Left lung (tissue), 10 donors: ENCODE data around the gene SIGLEC6. TPM values are rescaled to one million over a fixed set of nuclear protein-coding genes. Genes with fewer than 3 reads are reported as not detected.

ENCODE experiments used
- ATAC-seq: fragments of 200-7000 bp; cut with Tn5 transposase; one replicate; pipeline ENCODE4 v1.9.1; 2020; ENCODE audit warnings: moderate library complexity
- DNase-seq, 4 donors: peaks; one replicate each; pipeline ENCODE4 v3.0.0-alpha.2; 2013 to 2020
- H3K27ac ChIP-seq, 2 donors: fragments of 200-600 bp; sonication (generic) in 1 of 2; one replicate each; pipeline versions ENCODE4 v1.5.0 to v1.8.0; 2020 to 2021
- H3K27me3 ChIP-seq, 2 donors: fragments of 200-600 bp; sonication (generic) in 1 of 2; one replicate each; pipeline versions ENCODE4 v1.5.0 to v1.8.0; 2020 to 2021
- H3K36me3 ChIP-seq, 2 donors: fragments of 200-600 bp; sonication (generic) in 1 of 2; one replicate each; pipeline versions ENCODE4 v1.5.0 to v1.8.0; 2020 to 2021
- H3K4me1 ChIP-seq, 2 donors: fragments of 200-600 bp; one replicate each; pipeline ENCODE4 v1.8.0; 2021
- H3K4me3 ChIP-seq, 2 donors: fragments of 200-600 bp; sonication (generic) in 1 of 2; one replicate each; pipeline versions ENCODE4 v1.5.0 to v1.8.0; 2020 to 2021; ENCODE audit warnings: mild to moderate bottlenecking in 1 of 2
- H3K9me3 ChIP-seq, 2 donors: fragments of 200-600 bp; sonication (generic) in 1 of 2; one replicate each; pipeline versions ENCODE4 v1.5.0 to v1.8.0; 2020 to 2021
- CTCF ChIP-seq, 2 donors: fragments of 200-600 bp; sonication (generic) in 1 of 2; IDR thresholded peaks; one replicate each; pipeline versions ENCODE4 v1.5.0 to v1.8.0; 2021; ENCODE audit warnings: antibody characterized with exemption in 2 of 2
- intact Hi-C, 2 donors: fragments of 100-400 bp; cut with DNase I; formaldehyde crosslinking; loops; one replicate each; pipeline versions ENCODE4 v1.11.2 to v1.14.2; 2022
- polyA plus RNA-seq, 6 donors: library from polyadenylated mRNA; unstranded; fragments of 120-200 nt; gene quantifications; one replicate each; pipeline ENCODE4 v1.2.1, GENCODE V29; 2013; ENCODE audit not compliant: insufficient read length in 6 of 6
- total RNA-seq, 2 donors: library from RNA; stranded (reverse); fragmentation: NEBNext Ultra II Directional; extraction: Animal tissue kit (Norgen Biotek cat#: 25700); gene quantifications; one replicate each; pipeline ENCODE4 v1.2.1, GENCODE V29; 2021
- donor health status: DM: no; HTN: yes; CAD: no.
- donor health status: DM: no; HTN: no; CAD: no.

The SIGLEC6 gene
- total and polyA plus RNA-seq, 8 donors, result 0.10 to 3.2 (median 0.26) TPM; not detected in 1

GRCh38 chr19:51530616-51531015 lies 854 bp downstream of the SIGLEC6 start:
- no peak for DNase-seq

GRCh38 chr19:51529301-51529700 lies 2.2 kb downstream of the SIGLEC6 start:
- Histone ChIP-seq H3K9me3 (no peaks in the 10 kb centered on the region), H3K36me3 (no peaks in the 10 kb centered on the region), H3K4me1 (peaks cover 0 to 10% of the 10 kb centered on the region in 2 donors), H3K27ac (no peak overlapping the region), H3K4me3 (no peak overlapping the region), H3K27me3 (peaks cover 0 to 77% of the 10 kb centered on the region in 2 donors)
- ATAC-seq, result no peak
- TF ChIP-seq CTCF (IDR thresholded peaks at IDR 0.05), result no peak
- no peak for DNase-seq
- intact Hi-C loops, result no loop called here

More at GRCh38 chr19:51530616-51531015, 854 bp downstream of the SIGLEC6 start:
- no peaks in the 10 kb centered on the region for H3K36me3 ChIP-seq
- H3K4me1 ChIP-seq, result peaks cover 0 to 10% of the 10 kb centered on the region in 2 donors
- peaks cover 0 to 64% of the 10 kb centered on the region in 2 donors for H3K27me3 ChIP-seq
- no peaks in the 10 kb centered on the region for H3K9me3 ChIP-seq
- intact Hi-C loops, result no loop called here
- H3K27ac ChIP-seq, result no peak overlapping the region
- ATAC-seq, result no peak
- no peak overlapping the region for H3K4me3 ChIP-seq
- TF ChIP-seq CTCF (IDR thresholded peaks at IDR 0.05), result no peak

- no peaks in the 10 kb centered on the region for H3K4me1 ChIP-seq
- no peaks in the 10 kb centered on the region for H3K9me3 ChIP-seq
- no peak for ATAC-seq
- H3K27me3 ChIP-seq, result peaks cover 0 to 67% of the 10 kb centered on the region in 2 donors
- H3K4me3 ChIP-seq, result no peak overlapping the region
- no peak for TF ChIP-seq CTCF (IDR thresholded peaks at IDR 0.05)
- no peaks in the 10 kb centered on the region for H3K36me3 ChIP-seq
- intact Hi-C loops, result no loop called here
- H3K27ac ChIP-seq, result no peak overlapping the region
- no peak for DNase-seq
Measured at GRCh38 chr19:51525651-51526050, 5.8 kb downstream of the SIGLEC6 start.

GRCh38 chr19:51524666-51525264 lies 6.7 kb downstream of the SIGLEC6 start:
- intact Hi-C loops, result no loop called here
- Histone ChIP-seq H3K9me3 (no peaks in the 10 kb centered on the region), H3K4me3 (no peak overlapping the region), H3K36me3 (no peaks in the 10 kb centered on the region), H3K27me3 (peaks cover 0 to 61% of the 10 kb centered on the region in 2 donors), H3K27ac (no peak overlapping the region), H3K4me1 (no peaks in the 10 kb centered on the region)
- TF ChIP-seq CTCF (IDR thresholded peaks at IDR 0.05), result no peak
- no peak for DNase-seq
- ATAC-seq, result no peak

GRCh38 chr19:51521781-51522180 lies 9.7 kb downstream of the SIGLEC6 start:
- no peaks in the 10 kb centered on the region for H3K36me3 ChIP-seq
- no peak for DNase-seq
- no peak for TF ChIP-seq CTCF (IDR thresholded peaks at IDR 0.05)
- H3K27ac ChIP-seq, result no peak overlapping the region
- peaks cover 0 to 5% of the 10 kb centered on the region in 2 donors for H3K9me3 ChIP-seq
- no peaks in the 10 kb centered on the region for H3K4me1 ChIP-seq
- ATAC-seq, result no peak
- H3K27me3 ChIP-seq, result peaks cover 0 to 47% of the 10 kb centered on the region in 2 donors
- intact Hi-C loops, result no loop called here
- H3K4me3 ChIP-seq, result no peak overlapping the region
